ENCODE data around the gene DSN1. TPM values are rescaled to one million over a fixed set of nuclear protein-coding genes. Genes with fewer than 3 reads are reported as not detected.
A peak's percentile ranks its signal among the peaks of the same experiment; 100 is the strongest.

Gene DSN1
- total and polyA plus RNA-seq, 9 of the 15 experiments (the other 6 are each of a cell fraction or from before 2014, with no cell fraction given), result 23.3 to 45.3 (median 31.1) TPM

DNA sequence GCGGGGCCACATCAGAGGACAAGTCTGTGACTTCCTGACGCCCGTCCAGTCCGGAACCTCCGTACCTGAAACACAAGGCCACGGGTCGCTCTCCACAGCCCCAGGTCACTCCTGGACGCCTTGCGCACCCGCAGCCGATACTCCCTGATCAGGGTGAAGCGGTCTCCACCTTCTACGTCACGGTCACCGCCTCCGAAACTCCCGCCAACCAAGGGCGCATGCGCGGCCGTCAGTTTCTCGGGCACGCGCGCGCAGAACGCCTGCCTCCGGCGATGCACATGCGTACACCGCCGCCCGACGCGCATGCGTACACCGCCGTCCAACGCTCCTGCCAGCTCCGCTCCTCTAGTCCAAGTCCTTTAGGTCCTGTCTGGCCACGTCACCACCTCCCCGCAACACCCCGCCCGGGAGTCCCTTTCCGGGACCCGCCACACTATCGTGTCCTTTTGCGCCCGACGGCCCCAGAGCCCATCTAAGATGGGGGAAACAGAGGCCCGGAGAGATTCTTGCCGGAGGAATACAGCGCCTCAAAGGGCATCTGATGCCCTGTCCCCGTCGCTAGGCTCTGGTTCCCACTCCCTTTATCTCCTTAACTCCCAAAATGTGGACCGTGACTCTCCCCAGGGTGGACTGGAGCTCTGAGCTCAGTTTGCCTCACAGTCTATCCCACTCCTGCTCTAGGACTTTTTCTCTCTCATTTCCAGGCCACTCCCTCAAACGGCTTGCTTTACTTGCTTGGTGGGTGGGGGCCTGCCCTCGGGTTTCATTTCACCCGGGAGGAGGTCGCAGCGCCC is at the start of gene DSN1 (continued):
- TF ChIP-seq, protein P1, sequence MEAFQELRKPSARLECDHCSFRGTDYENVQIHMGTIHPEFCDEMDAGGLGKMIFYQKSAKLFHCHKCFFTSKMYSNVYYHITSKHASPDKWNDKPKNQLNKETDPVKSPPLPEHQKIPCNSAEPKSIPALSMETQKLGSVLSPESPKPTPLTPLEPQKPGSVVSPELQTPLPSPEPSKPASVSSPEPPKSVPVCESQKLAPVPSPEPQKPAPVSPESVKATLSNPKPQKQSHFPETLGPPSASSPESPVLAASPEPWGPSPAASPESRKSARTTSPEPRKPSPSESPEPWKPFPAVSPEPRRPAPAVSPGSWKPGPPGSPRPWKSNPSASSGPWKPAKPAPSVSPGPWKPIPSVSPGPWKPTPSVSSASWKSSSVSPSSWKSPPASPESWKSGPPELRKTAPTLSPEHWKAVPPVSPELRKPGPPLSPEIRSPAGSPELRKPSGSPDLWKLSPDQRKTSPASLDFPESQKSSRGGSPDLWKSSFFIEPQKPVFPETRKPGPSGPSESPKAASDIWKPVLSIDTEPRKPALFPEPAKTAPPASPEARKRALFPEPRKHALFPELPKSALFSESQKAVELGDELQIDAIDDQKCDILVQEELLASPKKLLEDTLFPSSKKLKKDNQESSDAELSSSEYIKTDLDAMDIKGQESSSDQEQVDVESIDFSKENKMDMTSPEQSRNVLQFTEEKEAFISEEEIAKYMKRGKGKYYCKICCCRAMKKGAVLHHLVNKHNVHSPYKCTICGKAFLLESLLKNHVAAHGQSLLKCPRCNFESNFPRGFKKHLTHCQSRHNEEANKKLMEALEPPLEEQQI (IDR thresholded peaks at IDR 0.05), result no peak
- TF ChIP-seq, protein P2, sequence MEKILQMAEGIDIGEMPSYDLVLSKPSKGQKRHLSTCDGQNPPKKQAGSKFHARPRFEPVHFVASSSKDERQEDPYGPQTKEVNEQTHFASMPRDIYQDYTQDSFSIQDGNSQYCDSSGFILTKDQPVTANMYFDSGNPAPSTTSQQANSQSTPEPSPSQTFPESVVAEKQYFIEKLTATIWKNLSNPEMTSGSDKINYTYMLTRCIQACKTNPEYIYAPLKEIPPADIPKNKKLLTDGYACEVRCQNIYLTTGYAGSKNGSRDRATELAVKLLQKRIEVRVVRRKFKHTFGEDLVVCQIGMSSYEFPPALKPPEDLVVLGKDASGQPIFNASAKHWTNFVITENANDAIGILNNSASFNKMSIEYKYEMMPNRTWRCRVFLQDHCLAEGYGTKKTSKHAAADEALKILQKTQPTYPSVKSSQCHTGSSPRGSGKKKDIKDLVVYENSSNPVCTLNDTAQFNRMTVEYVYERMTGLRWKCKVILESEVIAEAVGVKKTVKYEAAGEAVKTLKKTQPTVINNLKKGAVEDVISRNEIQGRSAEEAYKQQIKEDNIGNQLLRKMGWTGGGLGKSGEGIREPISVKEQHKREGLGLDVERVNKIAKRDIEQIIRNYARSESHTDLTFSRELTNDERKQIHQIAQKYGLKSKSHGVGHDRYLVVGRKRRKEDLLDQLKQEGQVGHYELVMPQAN (IDR thresholded peaks at IDR 0.05; ENCODE audit: borderline replicate concordance), result no peak; the same call in 1 of the 2 replicates
- TF ChIP-seq NCOA2 (IDR thresholded peaks at IDR 0.05; ENCODE audit: partially characterized antibody in 2 of 2) (no peak), DIDO1 (tag; IDR thresholded peaks at IDR 0.05; ENCODE audit: low read depth) (no peak), SMAD1 (IDR thresholded peaks at IDR 0.05; ENCODE audit: low read depth, low read length, partially characterized antibody) (no peak), CBX8 (IDR thresholded peaks at IDR 0.05; ENCODE audit: borderline replicate concordance, extremely low read depth, low read depth, low read length, poor library complexity, severe bottlenecking) (no peak), THRAP3 (IDR thresholded peaks at IDR 0.05; ENCODE audit: borderline replicate concordance) (no peak), ZNF717 (CRISPR knock-in tag; IDR thresholded peaks at IDR 0.05) (no peak), JUNB (CRISPR knock-in tag; conservative IDR thresholded peaks at IDR 0.05) (no peak), RBM15 (IDR thresholded peaks at IDR 0.05; ENCODE audit: insufficient read depth, low read length) (no peak), TCF3 (CRISPR knock-in tag; IDR thresholded peaks at IDR 0.05) (no peak; the same call in 1 of the 2 replicates), ZNF444 (CRISPR knock-in tag; IDR thresholded peaks at IDR 0.05) (no peak), HCFC1 (IDR thresholded peaks at IDR 0.05; ENCODE audit: low read depth, low read length) (no peak), ZNF431 (CRISPR knock-in tag; IDR thresholded peaks at IDR 0.05) (no peak), ZFX (CRISPR knock-in tag; IDR thresholded peaks at IDR 0.05) (peak; percentile 81)
- TF ChIP-seq, protein P3, sequence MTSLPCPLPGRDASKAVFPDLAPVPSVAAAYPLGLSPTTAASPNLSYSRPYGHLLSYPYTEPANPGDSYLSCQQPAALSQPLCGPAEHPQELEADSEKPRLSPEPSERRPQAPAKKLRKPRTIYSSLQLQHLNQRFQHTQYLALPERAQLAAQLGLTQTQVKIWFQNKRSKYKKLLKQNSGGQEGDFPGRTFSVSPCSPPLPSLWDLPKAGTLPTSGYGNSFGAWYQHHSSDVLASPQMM (CRISPR knock-in tag; IDR thresholded peaks at IDR 0.05), result no peak
- TF ChIP-seq, protein P4, sequence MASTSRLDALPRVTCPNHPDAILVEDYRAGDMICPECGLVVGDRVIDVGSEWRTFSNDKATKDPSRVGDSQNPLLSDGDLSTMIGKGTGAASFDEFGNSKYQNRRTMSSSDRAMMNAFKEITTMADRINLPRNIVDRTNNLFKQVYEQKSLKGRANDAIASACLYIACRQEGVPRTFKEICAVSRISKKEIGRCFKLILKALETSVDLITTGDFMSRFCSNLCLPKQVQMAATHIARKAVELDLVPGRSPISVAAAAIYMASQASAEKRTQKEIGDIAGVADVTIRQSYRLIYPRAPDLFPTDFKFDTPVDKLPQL (IDR thresholded peaks at IDR 0.05; ENCODE audit: extremely low read depth, insufficient read length), result no peak
- TF ChIP-seq, protein P5, sequence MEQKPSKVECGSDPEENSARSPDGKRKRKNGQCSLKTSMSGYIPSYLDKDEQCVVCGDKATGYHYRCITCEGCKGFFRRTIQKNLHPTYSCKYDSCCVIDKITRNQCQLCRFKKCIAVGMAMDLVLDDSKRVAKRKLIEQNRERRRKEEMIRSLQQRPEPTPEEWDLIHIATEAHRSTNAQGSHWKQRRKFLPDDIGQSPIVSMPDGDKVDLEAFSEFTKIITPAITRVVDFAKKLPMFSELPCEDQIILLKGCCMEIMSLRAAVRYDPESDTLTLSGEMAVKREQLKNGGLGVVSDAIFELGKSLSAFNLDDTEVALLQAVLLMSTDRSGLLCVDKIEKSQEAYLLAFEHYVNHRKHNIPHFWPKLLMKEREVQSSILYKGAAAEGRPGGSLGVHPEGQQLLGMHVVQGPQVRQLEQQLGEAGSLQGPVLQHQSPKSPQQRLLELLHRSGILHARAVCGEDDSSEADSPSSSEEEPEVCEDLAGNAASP (IDR thresholded peaks at IDR 0.05), result no peak

Measured in K562 (cell line).